Activated CD8-positive, alpha-beta memory T cell treated with anti-CD3 and anti-CD28 coated beads, Interleukin-2, amount 50 U/mL, for 24 hours (primary cell): Measurements from ENCODE around the gene USF2.

ENCODE experiments used
- DNase-seq: peaks from one replicate; pipeline ENCODE4 v3.0.0-alpha.2; 2020; ENCODE audit errors: extremely low read depth

USF2 gene

GRCh38 chr19:35301961-35302360, 33.2 kb downstream of the USF2 start:
- no peak for DNase-seq

GRCh38 chr19:35302446-35302845, 33.7 kb downstream of the USF2 start:
- DNase-seq = no peak

GRCh38 chr19:35303357-35303915, 34.7 kb downstream of the USF2 start:
- no peak for DNase-seq

- DNase-seq = no peak
These were observed 35.3 kb downstream of the USF2 start for GRCh38 chr19:35304036-35304435.

- no peak for DNase-seq
These were observed 36.4 kb downstream of the USF2 start for GRCh38 chr19:35305181-35305580.

GRCh38 chr19:35306473-35307246, 37.9 kb downstream of the USF2 start:
- no peak for DNase-seq

- DNase-seq = no peak
These were observed 39.2 kb downstream of the USF2 start for GRCh38 chr19:35307931-35308330.

GRCh38 chr19:35308910-35309309, 40.1 kb downstream of the USF2 start:
- no peak for DNase-seq

- no peak for DNase-seq
These were observed 40.9 kb downstream of the USF2 start for GRCh38 chr19:35309481-35310279.

- no peak for DNase-seq
These were observed 41.6 kb downstream of the USF2 start for GRCh38 chr19:35310331-35310730.

GRCh38 chr19:35310811-35311465, 42.2 kb downstream of the USF2 start:
- DNase-seq = no peak

- no peak for DNase-seq
These were observed 43.3 kb downstream of the USF2 start for GRCh38 chr19:35311901-35312665.

- DNase-seq = no peak
These were observed 44.8 kb downstream of the USF2 start for GRCh38 chr19:35313587-35313986.

GRCh38 chr19:35314031-35314430, 45.3 kb downstream of the USF2 start:
- no peak for DNase-seq

- DNase-seq = no peak
These were observed 46.2 kb downstream of the USF2 start for GRCh38 chr19:35314858-35315470.

- DNase-seq = no peak
These were observed 47.1 kb downstream of the USF2 start for GRCh38 chr19:35315883-35316282.

- DNase-seq = no peak
These were observed 47.8 kb downstream of the USF2 start for GRCh38 chr19:35316560-35316959.

- no peak for DNase-seq
These were observed 48.8 kb downstream of the USF2 start for GRCh38 chr19:35317464-35318043.

- DNase-seq = no peak
These were observed 50.1 kb downstream of the USF2 start for GRCh38 chr19:35318679-35319448.
